AG08395 (cell line): ENCODE measurements around the gene PSMA2.

Experiments used
- DNase-seq: peaks from one replicate; pipeline ENCODE4 v3.0.0; 2012; ENCODE audit warnings: mixed read lengths, low spot score

The PSMA2 gene

GRCh38 chr7:42940985-42941847 is 9.2 kb upstream of the PSMA2 start:
- DNase-seq, result peak; percentile 73

GRCh38 chr7:42939457-42940240 is 7.7 kb upstream of the PSMA2 start:
- DNase-seq, result no peak

GRCh38 chr7:42935861-42936260 is 3.9 kb upstream of the PSMA2 start:
- DNase-seq, result no peak

- DNase-seq, result no peak
Measured at GRCh38 chr7:42934291-42934690, 2.3 kb upstream of the PSMA2 start.

- peak; percentile 19 for DNase-seq
Measured at GRCh38 chr7:42932811-42933591, 1.0 kb upstream of the PSMA2 start.

- no peak for DNase-seq
Measured at GRCh38 chr7:42931447-42931833, 534 bp downstream of the PSMA2 start.

- no peak for DNase-seq
Measured at GRCh38 chr7:42930889-42931288, 1.1 kb downstream of the PSMA2 start.

- no peak for DNase-seq
Measured at GRCh38 chr7:42929449-42929848, 2.5 kb downstream of the PSMA2 start.

- DNase-seq, result no peak
Measured at GRCh38 chr7:42928754-42929153, 3.2 kb downstream of the PSMA2 start.

GRCh38 chr7:42926204-42926603 is 5.8 kb downstream of the PSMA2 start:
- no peak for DNase-seq

- no peak for DNase-seq
Measured at GRCh38 chr7:42925630-42926029, 6.3 kb downstream of the PSMA2 start.

- no peak for DNase-seq
Measured at GRCh38 chr7:42924223-42924838, 7.6 kb downstream of the PSMA2 start.

- no peak for DNase-seq
Measured at GRCh38 chr7:42922017-42922753, 9.8 kb downstream of the PSMA2 start.

- DNase-seq, result peak; percentile 36
Measured at GRCh38 chr7:42915356-42915755, 16.6 kb downstream of the PSMA2 start.

- DNase-seq, result peak; percentile 56
Measured at GRCh38 chr7:42914421-42915045, 17.4 kb downstream of the PSMA2 start.

- no peak for DNase-seq
Measured at GRCh38 chr7:42914009-42914408, 18.0 kb downstream of the PSMA2 start.

GRCh38 chr7:42913591-42913990 is 18.4 kb downstream of the PSMA2 start:
- no peak for DNase-seq

- peak; percentile 94 for DNase-seq
Measured at GRCh38 chr7:42911454-42912447, 20.2 kb downstream of the PSMA2 start, which contains the start of gene C7orf25. Gene C7orf25 (minus strand): TSS chr7:42912070. CDS start chr7:42910900, 1,170 bp downstream.

- DNase-seq, result no peak
Measured at GRCh38 chr7:42910306-42910705, 21.7 kb downstream of the PSMA2 start.
